MV-4-11 (cell line): Measurements from ENCODE around the gene RPS6KA3.
"Not testable (repeated sequence)": the region's sequence is repeated elsewhere in the genome, so short reads cannot be mapped to it uniquely, and the experiment has no call there.

ENCODE experiments used
- DNase-seq: peaks from one replicate; lab custom pipeline; 2025; lab: John Stamatoyannopoulos, UW

RPS6KA3 gene

GRCh38 chrX:20143111-20143510 lies 123.6 kb downstream of the RPS6KA3 start:
- DNase-seq: no peak

GRCh38 chrX:20141281-20142220 lies 125.2 kb downstream of the RPS6KA3 start, which contains the start of gene EIF1AX:
Gene EIF1AX, minus strand, starts transcription at chrX:20141838. Its CDS starts 198 bp downstream, at chrX:20141640.
- peak; percentile 94 for DNase-seq

- DNase-seq: peak; percentile 28
These were observed 126.3 kb downstream of the RPS6KA3 start for GRCh38 chrX:20140420-20140819.

GRCh38 chrX:20139966-20140365 lies 126.7 kb downstream of the RPS6KA3 start:
- no peak for DNase-seq

GRCh38 chrX:20135944-20136343 lies 130.8 kb downstream of the RPS6KA3 start:
- no peak for DNase-seq

- DNase-seq: peak; percentile 63
These were observed 134.0 kb downstream of the RPS6KA3 start for GRCh38 chrX:20132666-20133065.

- DNase-seq: no peak
These were observed 136.4 kb downstream of the RPS6KA3 start for GRCh38 chrX:20130357-20130756.

- DNase-seq: no peak
These were observed 137.2 kb downstream of the RPS6KA3 start for GRCh38 chrX:20129547-20129946.

GRCh38 chrX:20128670-20129069 lies 138.0 kb downstream of the RPS6KA3 start:
- DNase-seq: no peak

GRCh38 chrX:20127440-20127839 lies 139.3 kb downstream of the RPS6KA3 start:
- not testable (repeated sequence) for DNase-seq

GRCh38 chrX:20126833-20127232 lies 139.9 kb downstream of the RPS6KA3 start:
- DNase-seq: not testable (repeated sequence)

GRCh38 chrX:20124964-20125363 lies 141.7 kb downstream of the RPS6KA3 start:
- no peak for DNase-seq

GRCh38 chrX:20118065-20118824 lies 148.5 kb downstream of the RPS6KA3 start:
- no peak for DNase-seq

- DNase-seq: no peak
These were observed 150.0 kb downstream of the RPS6KA3 start, which contains the start of gene MAP7D2 for GRCh38 chrX:20116577-20117240. Gene MAP7D2, minus strand, starts transcription at chrX:20116907. Its CDS starts 28 bp downstream, at chrX:20116879.

- DNase-seq: no peak
These were observed 150.6 kb downstream of the RPS6KA3 start for GRCh38 chrX:20116087-20116576.

- no peak for DNase-seq
These were observed 154.5 kb downstream of the RPS6KA3 start for GRCh38 chrX:20112022-20112774.

GRCh38 chrX:20111271-20111670 lies 155.4 kb downstream of the RPS6KA3 start:
- no peak for DNase-seq

GRCh38 chrX:20101934-20102581 lies 164.7 kb downstream of the RPS6KA3 start:
- no peak for DNase-seq
